ENCODE data around the gene OR51B2.
"Not testable (repeated sequence)": the region's sequence is repeated elsewhere in the genome, so short reads cannot be mapped to it uniquely, and the experiment has no call there.

OR51B2 gene

DNA sequence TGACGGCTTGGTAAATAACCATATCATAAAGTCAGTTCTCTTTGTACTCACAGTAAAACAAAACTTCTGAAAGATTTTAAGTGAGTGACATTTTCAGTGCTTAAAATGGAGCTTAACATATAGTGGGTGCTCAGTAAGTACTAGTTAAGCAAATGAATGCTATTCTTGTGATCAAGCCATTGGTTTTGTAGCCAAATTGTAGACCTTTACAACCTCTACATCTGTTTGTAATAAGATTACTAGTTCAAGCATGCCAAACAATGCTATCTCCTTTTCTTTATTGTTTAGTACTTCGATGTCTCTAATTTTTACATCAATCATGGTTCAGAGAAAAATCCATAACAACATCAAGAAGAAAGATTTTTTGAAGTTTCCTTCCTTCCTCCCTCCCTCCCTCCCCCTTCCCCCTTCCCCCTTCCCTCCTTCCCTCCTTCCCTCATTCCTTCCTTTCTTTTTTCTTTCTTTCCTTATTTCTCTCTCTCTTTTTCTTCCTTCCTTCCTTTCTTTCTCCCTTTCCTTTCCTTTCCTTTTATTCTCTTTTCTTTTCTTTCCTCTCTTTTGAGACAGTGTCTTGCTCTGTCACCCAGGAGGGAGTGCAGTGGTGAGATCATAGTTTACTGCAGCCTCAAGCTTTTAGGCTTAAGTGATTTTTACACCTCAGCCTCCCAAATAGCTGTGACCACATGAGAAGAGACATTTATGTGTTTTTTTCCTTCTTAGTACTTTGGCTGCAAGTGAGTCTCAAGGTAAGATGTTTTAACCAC lies 16.7 kb downstream of the OR51B2 start:
- no peak for DNase-seq

DNA sequence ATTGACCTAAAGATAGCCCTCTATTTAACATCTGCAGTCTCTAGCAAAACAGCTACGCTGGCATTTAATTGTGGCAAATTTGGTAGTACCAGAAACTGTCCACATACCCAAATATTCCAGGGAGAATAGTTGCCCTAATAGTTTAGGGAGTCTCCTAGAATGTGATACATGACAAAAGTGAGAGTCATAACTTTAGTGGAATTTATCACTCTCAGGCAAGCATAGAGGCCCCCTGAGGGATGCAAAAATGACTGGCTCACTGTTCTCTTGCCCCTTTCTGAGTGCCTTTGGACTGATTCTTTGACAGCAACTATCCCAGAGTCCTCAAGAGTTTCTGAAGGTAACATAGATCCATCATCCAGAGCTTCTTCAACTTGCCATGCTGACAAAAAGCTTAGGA lies 20.1 kb downstream of the OR51B2 start:
- no peak for DNase-seq

DNA sequence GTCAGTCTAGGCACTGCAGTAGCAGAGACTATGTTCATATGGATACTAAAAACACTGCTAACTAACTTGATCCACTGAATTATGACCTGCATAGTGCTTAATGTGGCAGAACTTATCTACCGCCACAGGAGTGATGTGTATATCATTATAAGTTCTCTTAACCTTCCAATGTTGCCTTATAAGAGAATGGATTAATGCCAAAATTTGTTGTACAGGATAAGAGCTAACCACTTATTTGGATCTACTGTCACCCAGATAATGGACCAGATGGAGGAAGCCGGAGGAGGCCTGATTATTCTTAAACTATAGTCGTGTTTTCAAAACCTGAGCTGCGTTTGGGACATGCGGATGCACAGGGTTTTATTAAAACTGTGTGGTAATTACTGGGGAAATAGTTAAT lies 20.5 kb downstream of the OR51B2 start:
- no peak for DNase-seq

DNA sequence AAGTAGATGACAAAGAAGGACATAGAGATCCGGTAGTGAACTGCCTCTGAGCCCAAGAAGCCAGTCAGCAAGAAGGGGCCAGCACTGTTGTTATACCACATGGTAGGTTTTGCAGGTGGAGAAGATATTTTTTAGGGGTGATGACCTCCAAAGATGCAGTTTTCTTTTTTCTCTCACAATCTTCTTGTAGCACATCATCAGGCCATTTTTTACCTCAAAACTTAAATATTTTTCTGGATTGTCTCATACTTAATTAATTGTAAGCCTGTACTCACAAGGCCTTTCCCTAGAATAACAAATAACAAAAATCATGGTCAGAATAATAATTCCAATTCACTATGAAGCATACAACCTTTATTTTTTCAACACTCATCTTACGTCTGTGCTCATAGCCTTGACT lies 22.3 kb downstream of the OR51B2 start, which contains the start of gene OR51B4:
TSS of gene OR51B4 (minus strand) at position 101 of the 400 bp plus-strand sequence. CDS start at position 101, 0 bp downstream.
- no peak for DNase-seq

DNA sequence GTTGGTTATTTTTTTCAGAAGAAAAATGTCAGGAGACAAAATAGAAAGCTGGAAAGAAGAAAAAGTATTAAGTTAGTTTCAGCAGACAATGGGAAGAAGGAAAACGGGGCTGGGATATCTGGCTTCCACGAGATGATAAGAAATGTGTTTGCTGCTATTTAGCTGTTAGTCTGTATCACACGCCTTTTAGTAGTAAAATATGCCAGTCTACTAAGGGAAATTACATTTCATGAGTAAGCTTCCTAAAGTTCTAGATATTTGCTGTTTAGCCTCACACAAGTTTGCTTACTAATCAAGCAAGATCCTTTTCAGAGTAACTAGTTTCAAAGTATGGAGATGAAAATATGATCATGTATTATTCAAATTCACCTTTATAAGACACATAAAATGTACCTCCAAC lies 23.8 kb downstream of the OR51B2 start:
- no peak for DNase-seq

DNA sequence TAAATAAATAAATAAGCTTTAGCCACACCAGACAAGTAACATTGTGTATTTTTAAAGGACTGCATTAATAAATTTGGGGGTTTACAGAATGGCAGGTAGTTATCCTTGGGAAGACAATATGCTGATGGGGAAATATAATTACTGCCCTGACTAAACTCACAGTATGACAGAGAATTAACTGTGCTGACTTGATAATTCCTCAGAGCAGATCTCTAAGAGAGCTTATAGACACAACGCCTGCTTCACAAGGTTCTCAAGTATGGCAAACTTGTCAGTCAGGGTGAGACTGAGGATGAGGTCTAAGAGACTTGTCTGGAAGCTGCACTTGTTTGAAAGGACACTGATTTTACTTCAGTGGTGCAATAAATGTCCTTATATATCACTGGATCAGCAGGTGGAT lies 25.6 kb downstream of the OR51B2 start:
- DNase-seq: no peak

DNA sequence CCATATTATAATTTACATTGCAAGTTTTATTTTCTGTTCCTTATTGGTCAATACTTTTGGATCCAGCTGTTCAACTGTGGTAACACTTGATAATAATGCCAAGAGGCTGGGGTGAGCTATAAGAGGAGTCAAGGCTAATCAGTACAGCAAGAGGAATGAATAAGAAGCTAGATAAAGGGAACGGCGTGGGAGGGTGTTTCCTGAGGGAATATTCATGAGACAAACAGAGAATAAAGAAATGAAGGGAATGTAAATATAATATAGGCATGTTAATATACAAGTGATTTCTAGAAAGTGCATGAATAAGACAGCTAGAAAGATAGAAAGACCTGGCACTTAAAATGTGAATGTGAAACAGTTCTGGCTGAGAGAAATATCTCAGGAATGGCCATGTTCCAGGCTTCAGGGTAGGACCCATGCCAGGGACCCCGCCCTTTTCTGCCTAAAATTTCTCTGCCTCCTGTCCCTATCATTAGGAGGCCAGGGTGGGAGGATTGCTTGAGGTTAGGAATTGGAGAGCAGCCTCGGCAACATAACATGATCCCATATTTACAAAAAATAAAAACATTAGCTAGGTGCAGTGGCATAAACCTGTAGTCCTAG lies 26.3 kb downstream of the OR51B2 start:
- no peak for DNase-seq

DNA sequence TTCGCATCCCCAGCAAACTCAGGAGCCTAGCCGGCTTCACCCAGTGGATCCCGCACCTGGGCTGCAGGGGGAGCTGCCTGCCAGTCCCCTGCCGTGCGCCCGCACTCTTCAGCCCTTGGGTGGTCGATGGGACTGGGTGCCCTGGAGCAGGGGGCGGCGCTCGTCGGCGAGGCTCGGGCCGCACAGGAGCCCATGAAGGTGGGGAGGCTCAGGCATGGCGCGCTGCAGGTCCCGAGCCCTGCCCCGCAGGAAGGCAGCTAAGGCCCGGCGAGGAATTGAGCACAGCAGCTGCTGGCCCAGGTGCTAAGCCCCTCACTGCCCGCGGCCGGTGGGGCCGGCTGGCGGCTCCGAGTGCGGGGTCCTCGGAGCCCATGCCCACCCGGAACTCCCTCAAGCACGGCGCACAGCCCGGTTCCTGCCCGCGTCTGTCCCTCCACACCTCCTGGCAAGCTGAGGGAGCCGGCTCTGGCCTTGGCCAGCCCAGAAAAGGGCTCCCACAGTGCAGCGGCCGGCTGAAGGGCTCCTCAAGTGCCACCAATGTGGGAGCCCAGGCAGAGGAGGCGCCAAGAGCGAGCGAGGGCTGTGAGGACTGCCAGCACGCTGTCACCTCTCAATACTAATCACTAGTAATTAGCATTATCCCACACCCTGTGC lies 29.6 kb downstream of the OR51B2 start:
- not testable (repeated sequence) for DNase-seq

DNA sequence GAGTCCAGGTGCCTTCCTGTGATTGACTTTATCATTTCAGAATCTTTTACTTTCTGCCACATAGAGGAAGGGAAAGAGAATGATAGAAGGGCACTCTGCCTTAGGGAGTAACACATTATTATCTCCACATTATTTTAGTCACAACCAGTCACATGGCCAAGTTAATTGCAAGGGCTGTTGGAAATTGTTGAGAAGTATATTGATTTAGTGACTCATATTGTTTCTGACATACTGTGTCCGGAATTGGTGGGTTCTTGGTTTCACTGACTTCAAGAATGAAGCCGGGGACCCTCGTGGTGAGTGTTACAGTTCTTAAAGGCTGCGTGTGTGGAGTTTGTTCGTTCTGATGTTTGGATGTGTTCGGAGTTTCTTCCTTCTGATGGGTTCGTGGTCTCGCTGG lies 31.1 kb downstream of the OR51B2 start:
- DNase-seq: no peak

DNA sequence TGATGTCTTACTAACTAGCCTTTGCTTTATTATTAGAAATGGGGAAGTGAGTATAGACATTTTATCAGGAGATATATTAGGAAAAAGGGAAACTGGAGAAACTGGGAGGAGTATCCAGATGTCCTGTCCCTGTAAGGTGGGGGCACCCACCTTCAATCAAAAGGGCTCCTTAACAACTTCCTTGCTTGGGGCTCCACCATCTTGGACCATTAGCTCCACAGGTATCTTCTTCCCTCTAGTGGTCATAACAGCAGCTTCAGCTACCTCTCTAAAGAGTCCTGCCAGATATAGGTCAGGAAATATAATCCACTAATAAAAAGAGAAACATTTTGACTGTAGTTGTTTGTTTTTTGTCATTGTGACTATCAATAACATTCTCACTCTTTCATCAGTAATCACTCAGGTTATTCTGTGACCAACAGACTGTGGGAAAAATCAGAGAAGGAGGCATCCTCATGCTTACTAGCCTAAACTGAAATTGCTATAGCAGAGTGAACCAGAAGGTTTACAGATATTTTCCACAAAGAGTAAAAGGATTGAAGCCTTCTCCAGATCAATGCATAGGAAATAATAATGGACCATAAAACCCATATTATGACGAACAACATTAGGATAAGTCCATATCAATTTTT lies 32.8 kb downstream of the OR51B2 start:
- DNase-seq: peak; percentile 23

DNA sequence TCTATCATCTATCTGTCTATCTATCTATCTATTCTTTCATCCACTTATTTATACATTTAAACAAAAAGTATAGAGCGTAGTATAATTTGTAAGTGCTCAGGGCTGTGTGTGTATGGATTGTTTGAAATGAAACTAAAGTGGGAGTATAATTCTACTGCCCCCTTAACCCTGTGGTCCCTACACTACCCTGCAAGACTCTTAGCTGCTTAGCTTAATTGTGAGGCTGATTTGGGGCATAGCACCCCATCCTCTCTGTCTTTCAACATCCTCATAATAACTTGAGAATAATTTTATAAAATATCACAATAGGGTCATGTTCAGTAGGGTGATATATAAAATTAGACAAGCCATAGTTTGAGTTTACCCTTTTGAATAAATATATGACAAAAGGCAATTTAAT lies 34.0 kb downstream of the OR51B2 start:
- no peak for DNase-seq

DNA sequence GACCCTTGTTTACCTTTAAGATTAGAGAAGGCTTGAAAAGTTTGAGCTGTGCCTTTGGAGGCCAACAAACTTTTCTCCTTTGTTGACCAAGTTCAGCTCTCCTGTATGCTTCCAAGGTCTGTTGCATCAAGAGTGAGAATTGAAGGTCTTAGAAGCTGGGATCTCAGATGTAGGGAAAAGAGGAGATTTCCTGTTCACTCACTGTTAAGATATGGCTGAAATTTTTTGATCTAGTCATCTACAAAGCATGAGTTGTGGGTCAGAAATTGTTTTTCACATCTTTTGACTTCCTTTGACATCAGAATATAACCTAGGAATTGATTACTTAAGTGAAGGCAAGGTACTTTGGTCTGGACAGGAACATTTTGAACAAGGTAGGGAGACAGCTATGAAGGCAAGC lies 34.4 kb downstream of the OR51B2 start:
- no peak for DNase-seq

DNA sequence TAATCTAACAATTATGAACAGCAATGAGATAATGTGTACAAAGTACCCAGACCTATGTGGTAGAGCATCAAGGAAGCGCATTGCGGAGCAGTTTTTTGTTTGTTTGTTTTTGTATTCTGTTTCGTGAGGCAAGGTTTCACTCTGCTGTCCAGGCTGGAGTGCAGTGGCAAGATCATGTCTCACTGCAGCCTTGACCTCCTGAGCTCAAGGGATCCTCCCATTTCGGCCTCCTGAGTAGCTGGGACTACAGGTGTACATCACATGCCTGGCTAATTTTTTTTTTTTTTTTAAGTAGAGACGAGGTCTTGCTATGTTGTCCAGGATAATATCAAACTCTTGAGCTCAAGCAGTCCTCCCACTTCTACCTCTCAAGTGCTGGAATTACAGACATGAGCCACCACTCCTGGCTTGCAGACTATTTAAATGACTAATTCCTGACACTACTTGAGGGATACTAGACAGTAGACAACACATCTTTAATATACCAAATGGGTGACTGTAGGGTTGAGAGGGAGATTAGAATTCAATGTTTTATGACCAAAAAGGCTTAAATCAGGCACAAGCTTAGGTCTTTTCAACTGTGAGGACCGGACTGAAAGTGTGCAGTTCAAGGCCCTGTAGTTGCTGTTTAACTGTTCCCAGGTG lies 35.1 kb downstream of the OR51B2 start:
- DNase-seq: no peak

DNA sequence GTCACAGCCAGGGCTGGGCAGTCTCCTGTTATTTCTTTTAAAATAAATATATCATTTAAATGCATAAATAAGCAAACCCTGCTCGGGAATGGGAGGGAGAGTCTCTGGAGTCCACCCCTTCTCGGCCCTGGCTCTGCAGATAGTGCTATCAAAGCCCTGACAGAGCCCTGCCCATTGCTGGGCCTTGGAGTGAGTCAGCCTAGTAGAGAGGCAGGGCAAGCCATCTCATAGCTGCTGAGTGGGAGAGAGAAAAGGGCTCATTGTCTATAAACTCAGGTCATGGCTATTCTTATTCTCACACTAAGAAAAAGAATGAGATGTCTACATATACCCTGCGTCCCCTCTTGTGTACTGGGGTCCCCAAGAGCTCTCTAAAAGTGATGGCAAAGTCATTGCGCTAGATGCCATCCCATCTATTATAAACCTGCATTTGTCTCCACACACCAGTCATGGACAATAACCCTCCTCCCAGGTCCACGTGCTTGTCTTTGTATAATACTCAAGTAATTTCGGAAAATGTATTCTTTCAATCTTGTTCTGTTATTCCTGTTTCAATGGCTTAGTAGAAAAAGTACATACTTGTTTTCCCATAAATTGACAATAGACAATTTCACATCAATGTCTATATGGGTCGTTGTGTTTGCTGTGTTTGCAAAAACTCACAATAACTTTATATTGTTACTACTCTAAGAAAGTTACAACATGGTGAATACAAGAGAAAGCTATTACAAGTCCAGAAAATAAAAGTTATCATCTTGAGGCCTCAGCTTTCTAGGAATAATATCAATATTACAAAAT lies 35.8 kb downstream of the OR51B2 start:
- no peak for DNase-seq

DNA sequence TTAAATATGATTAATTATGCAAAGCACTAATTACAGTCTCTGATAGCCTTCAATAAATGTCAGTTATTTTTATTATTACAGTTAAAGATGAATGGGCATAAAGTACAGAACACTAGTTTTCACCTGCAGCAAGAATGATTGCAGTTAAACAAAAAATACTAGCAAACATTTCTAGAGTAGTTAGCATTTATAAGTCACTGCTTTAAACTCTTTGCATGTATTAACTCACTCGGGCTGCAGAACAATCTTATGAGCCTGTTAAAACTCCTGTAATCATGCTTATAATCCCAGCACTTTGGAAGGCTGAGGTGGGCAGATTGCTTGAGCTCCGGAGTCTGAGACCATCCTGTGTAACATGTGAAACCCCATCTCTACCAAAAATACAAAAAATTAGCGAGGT lies 37.2 kb downstream of the OR51B2 start:
- no peak for DNase-seq

DNA sequence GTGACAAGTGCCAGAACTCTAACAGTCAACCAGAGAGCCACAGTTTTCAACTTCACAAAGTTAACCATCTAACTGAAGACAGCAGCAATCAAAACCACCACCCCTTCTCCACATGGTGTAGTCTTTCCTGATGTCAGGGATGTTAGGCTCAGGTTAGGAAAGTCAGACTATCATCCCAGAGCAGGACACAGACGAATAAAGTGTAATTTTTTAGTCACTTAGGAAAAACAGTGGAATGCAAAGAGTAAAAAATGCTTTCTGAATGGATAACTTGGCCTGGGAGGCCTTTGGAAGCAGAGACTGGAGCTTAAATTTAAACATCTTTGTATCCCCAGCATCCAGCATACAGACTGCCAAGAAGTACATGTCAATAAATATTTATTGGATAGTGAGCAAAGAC lies 37.7 kb downstream of the OR51B2 start:
- DNase-seq: no peak

DNA sequence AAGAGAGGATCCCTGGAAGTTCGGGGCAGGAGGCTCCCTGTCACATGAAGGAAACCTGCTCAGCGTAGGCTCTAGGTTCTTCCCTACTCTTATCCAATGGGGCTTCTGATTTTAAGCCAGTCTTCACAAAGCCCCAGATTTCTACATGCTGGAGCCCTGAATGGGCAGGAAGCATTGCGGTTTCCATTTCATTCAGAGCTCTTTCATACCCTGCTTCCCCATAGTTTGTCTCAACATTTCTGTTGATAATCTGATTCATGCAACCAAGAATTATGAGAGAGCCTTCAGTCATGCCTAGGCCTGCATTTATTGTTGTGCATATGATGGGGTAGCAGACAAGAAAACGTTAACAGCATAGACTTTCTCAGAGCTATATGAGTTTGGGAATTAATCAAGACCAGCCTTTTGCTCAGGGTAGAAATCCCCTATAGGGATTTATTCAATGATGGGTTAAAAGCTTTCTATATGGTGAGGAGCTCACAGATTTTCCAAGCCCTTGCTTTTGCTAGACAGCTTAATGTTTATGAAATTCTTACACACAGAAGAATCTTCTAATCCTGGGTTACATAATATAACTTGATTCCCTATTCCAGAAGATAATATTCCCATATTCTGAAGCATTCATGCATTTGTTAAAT lies 38.3 kb downstream of the OR51B2 start:
- no peak for DNase-seq

DNA sequence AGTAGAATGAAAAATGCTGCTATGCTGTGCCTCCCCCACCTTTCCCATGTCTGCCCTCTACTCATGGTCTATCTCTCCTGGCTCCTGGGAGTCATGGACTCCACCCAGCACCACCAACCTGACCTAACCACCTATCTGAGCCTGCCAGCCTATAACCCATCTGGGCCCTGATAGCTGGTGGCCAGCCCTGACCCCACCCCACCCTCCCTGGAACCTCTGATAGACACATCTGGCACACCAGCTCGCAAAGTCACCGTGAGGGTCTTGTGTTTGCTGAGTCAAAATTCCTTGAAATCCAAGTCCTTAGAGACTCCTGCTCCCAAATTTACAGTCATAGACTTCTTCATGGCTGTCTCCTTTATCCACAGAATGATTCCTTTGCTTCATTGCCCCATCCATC lies 39.5 kb downstream of the OR51B2 start:
- DNase-seq: no peak

DNA sequence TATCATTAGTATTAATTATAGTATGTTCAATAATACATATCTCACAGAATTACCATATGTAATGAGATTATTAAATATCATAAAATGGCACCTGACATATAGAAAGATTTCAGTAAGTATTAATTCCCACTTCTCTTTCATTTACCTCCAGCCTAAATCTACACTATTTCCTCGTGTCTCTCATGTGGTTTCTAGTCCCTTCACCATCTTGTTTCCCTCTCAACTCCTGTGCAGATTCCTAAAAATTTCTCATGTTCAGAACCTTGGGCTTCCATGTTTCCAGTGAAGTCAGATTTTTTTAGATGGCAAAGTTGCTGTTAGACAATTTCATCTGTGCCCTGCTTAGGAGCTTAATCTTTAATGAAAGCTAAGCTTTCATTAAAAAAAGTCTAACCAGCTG lies 40.2 kb downstream of the OR51B2 start:
- no peak for DNase-seq

DNA sequence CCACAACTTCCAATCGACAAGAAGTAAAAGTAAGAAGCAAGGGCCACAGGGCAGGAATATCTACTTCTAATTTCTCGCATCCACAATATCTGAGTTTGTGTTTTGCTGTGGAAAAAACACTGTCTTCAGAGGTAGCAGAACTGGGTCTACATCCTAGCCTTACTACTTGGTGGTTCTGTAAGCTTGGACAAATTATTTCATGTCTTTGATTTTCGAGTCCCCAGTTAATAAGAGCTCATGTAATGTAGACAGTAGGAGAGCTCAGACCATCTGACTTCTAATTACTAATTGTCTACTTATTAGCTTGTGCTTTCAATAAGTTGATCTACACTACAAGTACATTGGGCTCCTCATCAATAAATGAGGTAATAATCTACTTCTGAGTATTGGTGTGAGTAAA lies 41.0 kb downstream of the OR51B2 start:
- DNase-seq: no peak

DNA sequence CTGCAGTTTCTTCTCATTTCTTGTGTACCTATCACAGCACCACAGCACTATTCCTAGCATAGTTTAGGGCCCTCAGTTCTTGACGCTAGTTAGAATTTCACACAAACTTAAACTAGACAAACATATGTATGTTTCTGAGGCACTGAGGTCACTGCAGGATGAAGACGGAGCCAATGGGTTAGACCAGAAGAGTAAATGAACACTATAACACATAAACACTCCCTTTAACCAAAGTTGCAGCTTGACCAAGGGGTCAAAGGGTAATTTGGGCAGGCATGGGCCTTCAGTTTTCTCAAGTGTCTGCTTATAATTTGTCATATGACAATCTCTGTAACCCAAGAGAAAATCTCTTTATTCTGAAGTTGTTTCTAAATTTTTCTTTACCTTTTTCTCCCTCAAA lies 41.5 kb downstream of the OR51B2 start:
- no peak for DNase-seq

DNA sequence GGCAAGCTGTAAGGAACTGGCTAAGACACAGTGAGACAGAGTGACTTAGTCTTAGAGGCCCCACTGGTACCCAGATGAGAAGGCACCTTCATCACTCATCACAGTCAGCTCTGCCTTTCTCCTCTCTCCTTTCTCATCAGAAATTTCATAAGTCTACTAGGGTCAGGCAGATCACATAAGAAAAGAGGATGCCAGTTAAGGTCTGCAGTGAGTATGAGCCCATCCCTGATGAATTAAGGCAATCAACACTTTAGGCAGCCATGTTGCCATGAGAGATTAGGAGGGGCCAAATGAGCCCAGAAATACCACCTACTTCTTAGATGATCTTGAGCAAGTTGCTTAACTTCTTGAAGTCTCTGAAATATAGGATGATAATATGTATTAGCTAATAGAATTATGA lies 42.5 kb downstream of the OR51B2 start:
- DNase-seq: no peak
